Right hindlimb (tissue), 1 donor: ENCODE measurements around the gene PCID2.

ENCODE experiments used
- DNase-seq: peaks from one replicate; pipeline ENCODE4 v3.0.0-alpha.2; 2018

PCID2 gene

GRCh38 chr13:113148407-113148806 lies 60.1 kb downstream of the PCID2 start:
- no peak for DNase-seq

GRCh38 chr13:113147206-113147605 lies 61.3 kb downstream of the PCID2 start:
- DNase-seq: no peak

- no peak for DNase-seq
These were observed 61.7 kb downstream of the PCID2 start for GRCh38 chr13:113146750-113147149.

GRCh38 chr13:113145911-113146598 lies 62.4 kb downstream of the PCID2 start:
- DNase-seq: no peak

- DNase-seq: no peak
These were observed 63.0 kb downstream of the PCID2 start for GRCh38 chr13:113145496-113145895.

- no peak for DNase-seq
These were observed 64.2 kb downstream of the PCID2 start for GRCh38 chr13:113144255-113144629.

- DNase-seq: no peak
These were observed 64.8 kb downstream of the PCID2 start for GRCh38 chr13:113143466-113144254.

- DNase-seq: no peak
These were observed 65.6 kb downstream of the PCID2 start for GRCh38 chr13:113142876-113143275.

GRCh38 chr13:113141601-113141970 lies 66.9 kb downstream of the PCID2 start:
- DNase-seq: no peak

- no peak for DNase-seq
These were observed 67.5 kb downstream of the PCID2 start for GRCh38 chr13:113140677-113141600.

GRCh38 chr13:113139577-113139976 lies 68.9 kb downstream of the PCID2 start:
- no peak for DNase-seq

GRCh38 chr13:113138792-113139551 lies 69.5 kb downstream of the PCID2 start:
- no peak for DNase-seq

GRCh38 chr13:113137691-113138298 lies 70.7 kb downstream of the PCID2 start:
- no peak for DNase-seq

- no peak for DNase-seq
These were observed 73.1 kb downstream of the PCID2 start for GRCh38 chr13:113135281-113135760.

- DNase-seq: peak; percentile 34
These were observed 78.3 kb downstream of the PCID2 start for GRCh38 chr13:113129921-113130750.

GRCh38 chr13:113129480-113129879 lies 79.0 kb downstream of the PCID2 start:
- DNase-seq: no peak
